ENCODE results near the gene CCDC198.
A peak's percentile ranks its signal among the peaks of the same experiment; 100 is the strongest.

Gene CCDC198

GRCh38 chr14:57493467-57494181 is at the start of gene CCDC198:
Gene CCDC198 (minus strand): TSS chr14:57493857. CDS start chr14:57493715, 142 bp downstream.
- no peak for DNase-seq

GRCh38 chr14:57533214-57533613 is 39.6 kb upstream of the CCDC198 start:
- DNase-seq = peak; percentile 24

- DNase-seq = no peak
These were observed 36.9 kb upstream of the CCDC198 start for GRCh38 chr14:57530571-57530970.

- no peak for DNase-seq
These were observed 33.3 kb upstream of the CCDC198 start for GRCh38 chr14:57526942-57527341.

GRCh38 chr14:57519043-57519442 is 25.4 kb upstream of the CCDC198 start:
- no peak for DNase-seq

GRCh38 chr14:57512220-57512619 is 18.6 kb upstream of the CCDC198 start:
- no peak for DNase-seq

- no peak for DNase-seq
These were observed 15.1 kb upstream of the CCDC198 start for GRCh38 chr14:57508756-57509155.

- no peak for DNase-seq
These were observed 9.1 kb upstream of the CCDC198 start for GRCh38 chr14:57502586-57503254.

- DNase-seq = no peak
These were observed 7.4 kb upstream of the CCDC198 start for GRCh38 chr14:57501039-57501557.

- no peak for DNase-seq
These were observed 5.0 kb upstream of the CCDC198 start for GRCh38 chr14:57498659-57499058.

GRCh38 chr14:57498035-57498434 is 4.4 kb upstream of the CCDC198 start:
- no peak for DNase-seq

- no peak for DNase-seq
These were observed 1.8 kb upstream of the CCDC198 start for GRCh38 chr14:57495416-57495815.

GRCh38 chr14:57492859-57493258 is 798 bp downstream of the CCDC198 start:
- no peak for DNase-seq

- no peak for DNase-seq
These were observed 2.0 kb downstream of the CCDC198 start for GRCh38 chr14:57491640-57492039.

GRCh38 chr14:57487771-57488170 is 5.9 kb downstream of the CCDC198 start:
- DNase-seq = no peak

- no peak for DNase-seq
These were observed 6.8 kb downstream of the CCDC198 start for GRCh38 chr14:57486767-57487379.

- no peak for DNase-seq
These were observed 8.0 kb downstream of the CCDC198 start for GRCh38 chr14:57485635-57486034.

GRCh38 chr14:57482120-57482519 is 11.5 kb downstream of the CCDC198 start:
- DNase-seq = no peak

- DNase-seq = no peak
These were observed 13.6 kb downstream of the CCDC198 start for GRCh38 chr14:57480051-57480450.

- no peak for DNase-seq
These were observed 14.5 kb downstream of the CCDC198 start for GRCh38 chr14:57479197-57479596.

- DNase-seq = no peak
These were observed 15.6 kb downstream of the CCDC198 start for GRCh38 chr14:57478050-57478449.

- no peak for DNase-seq
These were observed 22.7 kb downstream of the CCDC198 start for GRCh38 chr14:57470909-57471308.

- DNase-seq = no peak
These were observed 29.5 kb downstream of the CCDC198 start for GRCh38 chr14:57464008-57464730.
